AG09309 (cell line): Measurements from ENCODE around the gene KIF5B.
"Not testable (repeated sequence)": the region's sequence is repeated elsewhere in the genome, so short reads cannot be mapped to it uniquely, and the experiment has no call there.

Experiments
- DNase-seq: peaks from one replicate; pipeline ENCODE4 v3.0.0-alpha.2; 2010; ENCODE audit warnings: low read depth
- H3K4me3 ChIP-seq: 2 replicates; pipeline ENCODE4 v1.5.1; 2011; ENCODE audit warnings: mild to moderate bottlenecking, low read depth, low read length, moderate library complexity; ENCODE audit not compliant: control insufficient read depth
- TF ChIP-seq, protein P1 (sequence below): IDR thresholded peaks from 2 replicates; pipeline ENCODE4 v1.5.1; 2011; ENCODE audit warnings: mild to moderate bottlenecking, low read depth, low read length, inconsistent platforms; ENCODE audit not compliant: insufficient read depth, control insufficient read depth; ENCODE audit errors: missing control alignments

The KIF5B gene

DNA sequence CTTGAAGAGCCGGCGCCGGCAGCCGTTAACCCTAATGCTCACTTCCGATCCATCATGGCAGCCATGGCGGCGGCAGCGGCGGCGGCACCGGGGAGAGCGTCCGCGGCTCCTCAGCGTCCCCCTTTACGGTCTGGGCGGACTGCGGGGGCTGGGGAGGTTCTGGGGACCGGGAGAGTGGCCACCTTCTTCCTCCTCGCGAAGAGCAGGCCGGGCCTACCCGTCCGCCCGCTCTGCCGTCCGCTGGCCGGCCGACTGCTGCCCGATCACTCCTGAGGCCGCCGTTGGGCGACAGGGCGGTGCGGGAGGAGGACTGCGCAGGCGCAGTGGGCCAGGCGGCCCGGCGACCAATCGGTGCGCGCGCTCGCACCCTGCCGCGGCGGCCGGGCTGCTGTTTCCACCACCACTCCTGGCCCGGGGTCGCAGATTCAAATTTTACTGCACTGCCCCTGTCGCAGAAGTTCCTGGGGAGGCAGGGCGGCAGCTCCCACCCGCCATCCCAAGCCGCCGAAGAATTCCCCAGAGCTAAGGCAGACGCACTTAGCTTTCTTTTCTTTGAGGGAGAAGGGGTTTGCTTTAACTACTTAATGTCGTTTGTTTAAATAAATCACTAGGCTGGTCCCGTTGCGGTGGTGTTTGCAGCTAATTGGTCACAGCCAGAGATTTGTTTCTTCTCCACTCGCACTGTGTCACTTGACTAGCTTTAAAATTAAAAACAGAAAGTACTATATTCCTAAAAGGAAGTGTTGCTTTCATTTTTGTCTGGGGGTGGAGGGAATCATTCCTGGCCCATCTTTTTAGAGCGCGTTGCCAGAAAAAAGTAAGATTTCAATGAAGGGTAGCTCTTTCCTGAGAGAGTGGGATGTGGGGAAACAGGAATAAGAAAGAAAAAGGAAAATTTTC is at the start of gene KIF5B:
KIF5B (minus strand) TSS at position 290 of the 900 bp plus-strand sequence. CDS start 452 bp downstream, outside the sequence.
- DNase-seq, result no peak
- TF ChIP-seq, protein P1, sequence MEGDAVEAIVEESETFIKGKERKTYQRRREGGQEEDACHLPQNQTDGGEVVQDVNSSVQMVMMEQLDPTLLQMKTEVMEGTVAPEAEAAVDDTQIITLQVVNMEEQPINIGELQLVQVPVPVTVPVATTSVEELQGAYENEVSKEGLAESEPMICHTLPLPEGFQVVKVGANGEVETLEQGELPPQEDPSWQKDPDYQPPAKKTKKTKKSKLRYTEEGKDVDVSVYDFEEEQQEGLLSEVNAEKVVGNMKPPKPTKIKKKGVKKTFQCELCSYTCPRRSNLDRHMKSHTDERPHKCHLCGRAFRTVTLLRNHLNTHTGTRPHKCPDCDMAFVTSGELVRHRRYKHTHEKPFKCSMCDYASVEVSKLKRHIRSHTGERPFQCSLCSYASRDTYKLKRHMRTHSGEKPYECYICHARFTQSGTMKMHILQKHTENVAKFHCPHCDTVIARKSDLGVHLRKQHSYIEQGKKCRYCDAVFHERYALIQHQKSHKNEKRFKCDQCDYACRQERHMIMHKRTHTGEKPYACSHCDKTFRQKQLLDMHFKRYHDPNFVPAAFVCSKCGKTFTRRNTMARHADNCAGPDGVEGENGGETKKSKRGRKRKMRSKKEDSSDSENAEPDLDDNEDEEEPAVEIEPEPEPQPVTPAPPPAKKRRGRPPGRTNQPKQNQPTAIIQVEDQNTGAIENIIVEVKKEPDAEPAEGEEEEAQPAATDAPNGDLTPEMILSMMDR, result no peak
- peak within 1 kb of the TSS; percentile 72 for H3K4me3 ChIP-seq

DNA sequence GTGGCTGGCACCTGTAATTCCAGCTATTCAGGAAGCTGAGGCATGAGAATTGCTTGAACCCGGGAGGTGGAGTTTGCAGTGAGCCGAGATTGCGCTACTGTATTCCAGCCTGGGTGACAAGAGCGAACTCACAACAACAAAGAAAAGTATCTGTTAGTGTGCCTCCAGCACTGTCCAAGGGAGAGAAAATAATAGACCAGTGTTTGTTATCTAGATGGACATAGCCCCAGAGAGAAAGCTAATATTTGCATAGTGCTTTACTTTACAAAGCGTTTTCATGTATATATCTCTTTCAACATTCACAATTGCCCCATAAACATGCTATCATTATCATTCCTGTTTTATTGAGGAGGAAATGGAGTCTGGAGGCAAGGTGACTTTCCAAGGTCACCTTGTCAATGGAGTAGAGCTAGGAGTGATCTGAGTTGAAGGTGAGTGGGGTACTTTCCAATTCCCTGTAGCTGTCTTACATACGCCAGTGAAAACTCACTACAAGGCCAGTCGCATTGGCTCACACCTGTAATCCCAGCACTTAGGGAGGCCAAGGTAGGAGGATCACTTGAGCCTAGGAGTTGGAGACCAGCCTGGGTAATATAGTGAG is 49.7 kb upstream of the KIF5B start:
- TF ChIP-seq, protein P1, result no peak
- DNase-seq, result no peak
- no peak overlapping the region for H3K4me3 ChIP-seq

DNA sequence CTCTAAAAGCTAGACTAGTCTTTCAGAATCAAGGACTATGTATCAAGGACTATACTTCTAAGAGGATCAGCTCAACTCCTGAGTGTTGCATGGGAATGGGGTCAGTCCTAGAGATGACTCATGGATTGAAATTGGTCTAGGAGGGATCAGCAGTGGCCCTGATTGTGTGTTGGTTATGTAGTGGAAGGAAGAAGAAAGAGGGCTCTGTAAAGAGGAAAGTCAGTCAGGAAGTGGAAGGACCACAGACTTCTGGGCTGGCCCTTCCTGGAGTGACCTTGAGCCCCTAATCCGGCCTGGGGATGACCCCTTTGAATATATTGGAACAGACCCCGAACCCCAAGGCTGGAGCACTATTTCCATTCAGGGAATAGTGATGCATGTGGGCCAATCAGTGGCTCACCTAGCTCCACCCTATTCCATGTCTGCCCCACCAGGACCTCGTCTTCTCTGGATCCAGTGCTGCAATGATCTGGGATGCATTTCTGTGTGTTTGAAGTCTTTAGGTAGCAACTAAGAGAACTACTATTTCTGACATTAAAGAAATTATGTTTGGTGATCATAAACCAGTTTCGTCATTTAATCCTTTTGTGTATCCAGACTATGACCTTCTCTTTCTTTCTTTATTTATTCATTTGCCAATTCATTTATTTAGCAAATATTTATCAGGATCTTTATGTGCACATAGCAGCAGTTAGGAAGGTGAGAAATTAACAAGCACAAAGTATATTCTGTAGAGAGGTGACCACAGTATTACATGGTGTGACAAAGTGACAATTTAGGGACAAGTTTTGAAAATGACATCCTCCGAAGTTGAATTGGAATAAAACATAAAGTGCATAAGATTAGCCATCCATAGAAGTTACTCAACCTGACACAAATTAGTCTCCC is 48.6 kb upstream of the KIF5B start:
- DNase-seq, result peak; percentile 21
- TF ChIP-seq, protein P1, result no peak
- no peak overlapping the region for H3K4me3 ChIP-seq

DNA sequence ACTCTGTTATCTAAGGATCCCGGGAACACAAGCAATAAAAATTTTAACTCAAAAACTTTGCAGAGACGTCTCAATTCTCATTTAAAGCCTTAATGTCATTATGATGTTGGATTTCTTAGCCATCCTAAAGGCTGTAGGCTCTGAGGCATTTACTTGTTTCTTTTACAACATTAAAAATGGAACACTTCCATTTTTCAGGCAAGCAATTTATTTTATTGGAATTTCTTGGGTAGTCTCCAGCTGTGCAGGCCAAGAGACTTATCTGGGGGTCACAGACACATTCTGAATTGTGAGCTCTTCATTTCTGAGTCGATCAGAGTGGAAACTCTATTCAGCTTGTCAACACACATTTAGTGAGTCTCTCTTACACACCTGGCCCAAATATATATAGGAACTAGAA is 48.0 kb upstream of the KIF5B start:
- TF ChIP-seq, protein P1, result no peak
- H3K4me3 ChIP-seq, result no peak overlapping the region
- peak; percentile 77 for DNase-seq

DNA sequence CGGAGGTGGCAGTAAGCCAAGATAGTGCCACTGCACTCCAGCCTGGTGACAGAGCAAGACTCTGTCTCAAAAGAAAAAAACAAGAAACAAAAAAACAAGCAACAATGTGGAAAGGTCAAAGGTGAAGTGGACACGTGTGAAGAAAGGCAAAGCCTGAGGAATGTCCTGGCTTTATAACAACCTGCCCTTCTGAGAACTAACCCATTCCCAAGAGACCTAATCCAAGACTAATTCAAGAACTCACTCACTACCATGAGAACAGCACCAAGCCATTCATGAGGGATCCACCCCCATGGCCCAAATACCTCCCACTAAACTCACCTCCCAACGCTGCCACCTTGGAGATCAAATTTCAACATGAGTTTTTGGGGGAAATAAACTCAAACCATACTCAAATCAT is 47.5 kb upstream of the KIF5B start:
- TF ChIP-seq, protein P1, result no peak
- H3K4me3 ChIP-seq, result no peak overlapping the region
- no peak for DNase-seq

DNA sequence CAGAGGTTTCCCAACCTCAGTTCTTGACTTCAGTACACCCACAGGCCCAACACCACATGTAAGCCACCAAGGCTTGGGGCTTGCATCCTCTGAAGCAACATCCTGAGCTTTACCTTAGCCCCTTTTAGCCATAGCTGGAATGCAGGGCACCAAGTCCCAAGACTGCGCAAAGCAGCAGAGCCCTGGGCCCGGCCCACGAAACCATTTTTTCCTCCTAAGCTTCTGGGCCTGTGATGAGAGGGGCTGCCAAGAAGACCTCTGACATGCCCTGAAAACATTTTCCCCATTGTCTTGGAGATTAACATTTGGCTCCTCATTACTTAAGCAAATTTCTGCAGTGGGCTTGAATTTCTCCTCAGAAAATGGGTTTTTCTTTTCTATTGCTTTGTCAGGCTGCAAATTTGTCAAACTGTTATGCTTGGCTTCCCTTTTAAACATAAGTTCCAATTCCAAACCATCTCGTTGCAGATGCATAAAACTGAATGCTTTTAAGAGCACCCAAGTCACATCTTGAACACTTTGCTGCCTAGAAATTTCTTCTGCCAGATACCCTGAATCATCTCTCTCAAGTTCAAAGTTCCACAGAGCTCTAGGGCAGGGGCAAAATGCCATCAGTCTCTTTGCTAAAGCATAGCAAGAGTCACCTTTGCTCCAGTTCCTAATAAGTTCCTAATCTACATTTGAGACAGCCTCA is 42.5 kb upstream of the KIF5B start:
- not testable (repeated sequence) for DNase-seq

More for the DNA sequence above, 42.5 kb upstream of the KIF5B start:
- H3K4me3 ChIP-seq, result not testable (repeated sequence)
